Effector memory CD8-positive, alpha-beta T cell (primary cell): Measurements from ENCODE around the gene PCP2.

Source experiments
- ATAC-seq: fragments of 150-1000 bp; cut with Tn5 transposase; replicated peaks from 2 replicates; pipeline ENCODE4 v1.10.0; 2021; ENCODE audit warnings: mild to moderate bottlenecking, moderate library complexity
- DNase-seq, 3 experiments: peaks; one replicate each; pipeline ENCODE4 v3.0.0; 2021
- H3K27ac Mint-ChIP-seq, 2 donors: one replicate each; pipeline ENCODE4 v1.8.0; 2022; ENCODE audit warnings: mild to moderate bottlenecking in 2 of 2, mixed read lengths in 2 of 2, moderate library complexity in 2 of 2
- H3K27me3 Mint-ChIP-seq, 2 donors: one replicate each; pipeline ENCODE4 v1.8.0; 2022; ENCODE audit warnings: mixed read lengths in 2 of 2
- H3K36me3 Mint-ChIP-seq: one replicate; pipeline ENCODE4 v1.8.0; 2022; ENCODE audit warnings: mild to moderate bottlenecking, moderate library complexity, mixed read lengths; ENCODE audit not compliant: insufficient read depth
- H3K4me1 Mint-ChIP-seq, 2 donors: one replicate each; pipeline ENCODE4 v1.8.0; 2022; ENCODE audit warnings: low read depth in 2 of 2, mixed read lengths in 2 of 2
- H3K4me3 Mint-ChIP-seq, 2 donors: one replicate each; pipeline ENCODE4 v1.8.0; 2022; ENCODE audit warnings: mild to moderate bottlenecking in 2 of 2, mixed read lengths in 2 of 2, moderate library complexity in 2 of 2
- H3K9me3 Mint-ChIP-seq, 2 donors: one replicate each; pipeline ENCODE4 v1.8.0; 2022; ENCODE audit warnings: mixed read lengths in 2 of 2

The PCP2 gene

DNA sequence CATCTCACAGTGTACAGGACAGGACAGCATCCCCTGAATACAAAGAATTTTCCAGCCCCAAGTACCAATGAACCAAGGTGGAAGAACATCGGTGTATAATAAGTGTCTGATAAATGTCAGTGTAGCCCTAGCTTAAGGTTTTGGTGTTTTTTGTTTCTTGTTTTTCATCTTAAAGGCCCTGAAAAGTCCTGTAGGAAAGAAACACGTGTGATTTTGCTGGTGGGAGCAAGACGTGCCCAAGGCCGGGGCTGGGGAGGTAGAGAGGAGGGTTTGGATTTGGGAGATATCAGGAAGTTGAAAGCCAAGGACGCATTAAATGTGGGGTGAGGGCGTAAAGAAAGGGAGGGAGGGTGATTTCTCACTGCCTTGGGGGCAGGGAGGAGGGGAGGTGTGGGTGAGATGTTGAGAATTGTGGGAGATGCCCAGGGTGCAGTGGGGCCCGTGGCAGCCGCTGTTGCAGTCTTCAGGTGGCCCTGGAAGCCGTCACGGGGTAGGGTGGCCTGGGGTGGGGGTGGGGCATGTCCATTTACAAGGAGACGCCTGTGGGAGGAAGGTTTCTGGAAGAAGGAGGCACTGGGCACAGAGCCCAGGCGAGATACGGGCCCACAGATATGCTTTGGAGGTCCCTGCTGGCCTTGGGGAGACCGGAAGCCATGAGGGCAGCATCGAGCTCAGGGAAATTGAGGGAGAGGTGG lies 31.1 kb downstream of the PCP2 start:
- Mint-ChIP-seq H3K4me3 (no peak overlapping the region), H3K4me1 (peaks cover 0 to 3% of the 10 kb centered on the region in 2 donors), H3K9me3 (peaks cover 0 to 1% of the 10 kb centered on the region in 2 donors), H3K27ac (no peak overlapping the region), H3K36me3 (peaks cover 3% of the 10 kb centered on the region), H3K27me3 (peaks cover 49 to 65% of the 10 kb centered on the region in 2 donors)
- ATAC-seq (no peak), DNase-seq (no peak)

- no peak overlapping the region for H3K27ac Mint-ChIP-seq
- no peak overlapping the region for H3K4me3 Mint-ChIP-seq
- H3K36me3 Mint-ChIP-seq: peaks cover 3% of the 10 kb centered on the region
- DNase-seq (no peak), ATAC-seq (no peak)
- peaks cover 0 to under 1% of the 10 kb centered on the region in 2 donors for H3K9me3 Mint-ChIP-seq
- H3K27me3 Mint-ChIP-seq: peaks cover 54 to 64% of the 10 kb centered on the region in 2 donors
- H3K4me1 Mint-ChIP-seq: peaks cover 0 to 7% of the 10 kb centered on the region in 2 donors
Measured at GRCh38 chr19:7600721-7601120, 32.8 kb downstream of the PCP2 start.

- ATAC-seq (no peak), DNase-seq (no peak)
- H3K27ac Mint-ChIP-seq: no peak overlapping the region
- H3K9me3 Mint-ChIP-seq: no peaks in the 10 kb centered on the region
- peaks cover 3% of the 10 kb centered on the region for H3K36me3 Mint-ChIP-seq
- H3K4me1 Mint-ChIP-seq: peaks cover 4 to 5% of the 10 kb centered on the region in 2 donors
- H3K27me3 Mint-ChIP-seq: peaks cover 56 to 67% of the 10 kb centered on the region in 2 donors
- H3K4me3 Mint-ChIP-seq: no peak overlapping the region
Measured at GRCh38 chr19:7598180-7598579, 35.3 kb downstream of the PCP2 start.

- no peak overlapping the region for H3K4me3 Mint-ChIP-seq
- DNase-seq (no peak), ATAC-seq (no peak)
- H3K27me3 Mint-ChIP-seq: peaks cover 59 to 69% of the 10 kb centered on the region in 2 donors
- peaks cover 4 to 5% of the 10 kb centered on the region in 2 donors for H3K4me1 Mint-ChIP-seq
- no peaks in the 10 kb centered on the region for H3K9me3 Mint-ChIP-seq
- peaks cover 3% of the 10 kb centered on the region for H3K36me3 Mint-ChIP-seq
- no peak overlapping the region for H3K27ac Mint-ChIP-seq
Measured at GRCh38 chr19:7597689-7598088, 35.8 kb downstream of the PCP2 start.

GRCh38 chr19:7596211-7596937 lies 37.1 kb downstream of the PCP2 start:
- peaks cover 54 to 63% of the 10 kb centered on the region in 2 donors for H3K27me3 Mint-ChIP-seq
- ATAC-seq: peak; percentile 29

GRCh38 chr19:7595466-7596133 lies 37.9 kb downstream of the PCP2 start, which contains the start of gene CAMSAP3:
Gene CAMSAP3, plus strand, starts transcription at chr19:7595863. Its CDS starts 140 bp downstream, at chr19:7596003.
- peak within 1 kb of the TSS; percentile 73 to 78 for H3K4me3 Mint-ChIP-seq
- no peak within 1 kb of the TSS for H3K27ac Mint-ChIP-seq
- peaks cover 59 to 70% of the 10 kb centered on the region in 2 donors for H3K27me3 Mint-ChIP-seq
- H3K4me1 Mint-ChIP-seq: peaks cover 4 to 5% of the 10 kb centered on the region in 2 donors
- no peaks in the 10 kb centered on the region for H3K9me3 Mint-ChIP-seq
- peaks cover 3% of the 10 kb centered on the region for H3K36me3 Mint-ChIP-seq
- ATAC-seq: peak; percentile 76
- DNase-seq: peak in 1 of 3 experiments; percentile 23

More at GRCh38 chr19:7596211-7596937, 37.1 kb downstream of the PCP2 start:
- Mint-ChIP-seq H3K9me3 (no peaks in the 10 kb centered on the region), H3K4me1 (peaks cover 4 to 5% of the 10 kb centered on the region in 2 donors), H3K4me3 (peak overlapping the region; percentile 73 to 78), H3K27ac (no peak overlapping the region), H3K36me3 (peaks cover 3% of the 10 kb centered on the region)
- DNase-seq: no peak

GRCh38 chr19:7590256-7590655 lies 43.3 kb downstream of the PCP2 start:
- H3K4me1 Mint-ChIP-seq: peaks cover 0 to 2% of the 10 kb centered on the region in 2 donors
- ATAC-seq (no peak), DNase-seq (no peak)
- H3K27me3 Mint-ChIP-seq: peaks cover 33 to 47% of the 10 kb centered on the region in 2 donors
- no peaks in the 10 kb centered on the region for H3K9me3 Mint-ChIP-seq
- no peak overlapping the region for H3K27ac Mint-ChIP-seq
- H3K4me3 Mint-ChIP-seq: no peak overlapping the region
- no peaks in the 10 kb centered on the region for H3K36me3 Mint-ChIP-seq

- H3K4me3 Mint-ChIP-seq: no peak overlapping the region
- H3K36me3 Mint-ChIP-seq: no peaks in the 10 kb centered on the region
- H3K9me3 Mint-ChIP-seq: no peaks in the 10 kb centered on the region
- no peak for DNase-seq
- H3K27ac Mint-ChIP-seq: no peak overlapping the region
- no peaks in the 10 kb centered on the region for H3K4me1 Mint-ChIP-seq
- ATAC-seq: no peak
- peaks cover 29 to 43% of the 10 kb centered on the region in 2 donors for H3K27me3 Mint-ChIP-seq
Measured at GRCh38 chr19:7589822-7590221, 43.7 kb downstream of the PCP2 start.

- H3K4me3 Mint-ChIP-seq: no peak overlapping the region
- DNase-seq (no peak), ATAC-seq (no peak)
- H3K9me3 Mint-ChIP-seq: no peaks in the 10 kb centered on the region
- peaks cover 21 to 22% of the 10 kb centered on the region in 2 donors for H3K27me3 Mint-ChIP-seq
- peaks cover 0 to 1% of the 10 kb centered on the region in 2 donors for H3K4me1 Mint-ChIP-seq
- H3K27ac Mint-ChIP-seq: no peak overlapping the region
- H3K36me3 Mint-ChIP-seq: no peaks in the 10 kb centered on the region
Measured at GRCh38 chr19:7582446-7582845, 51.1 kb downstream of the PCP2 start.
